Measurements from ENCODE around the gene TMEM175.

- TF ChIP-seq GATA2 (IDR thresholded peaks at IDR 0.05; ENCODE audit: low read depth, low read length) (no peak), GATA3 (IDR thresholded peaks at IDR 0.05; ENCODE audit: low read depth, low read length) (no peak)
Observed at GRCh38 chr4:903066-904046, 28.9 kb upstream of the TMEM175 start.

Measured in SH-SY5Y (cell line).